Effector memory CD4-positive, alpha-beta T cell (primary cell): ENCODE measurements around the gene NID2.

Source experiments
- DNase-seq, 3 donors: peaks; one replicate each; pipeline ENCODE4 v3.0.0-alpha.2; 2020
- H3K27ac ChIP-seq: 2 replicates; pipeline ENCODE4 v1.7.0; 2013; ENCODE audit warnings: mild to moderate bottlenecking, low read length, moderate library complexity; ENCODE audit not compliant: insufficient read depth, poor library complexity, severe bottlenecking
- H3K27me3 ChIP-seq: replicated peaks from 2 replicates; pipeline ENCODE4 v1.7.0; 2013; ENCODE audit warnings: mild to moderate bottlenecking, low read length; ENCODE audit not compliant: insufficient read depth, control insufficient read depth, poor library complexity, severe bottlenecking
- H3K36me3 ChIP-seq: 2 replicates; pipeline ENCODE4 v1.7.0; 2013; ENCODE audit warnings: mild to moderate bottlenecking, low read length, moderate library complexity; ENCODE audit not compliant: control insufficient read depth, insufficient read depth
- H3K4me1 ChIP-seq: 2 replicates; pipeline ENCODE4 v1.7.0; 2013; ENCODE audit warnings: low read length, mild to moderate bottlenecking; ENCODE audit not compliant: control insufficient read depth, insufficient read depth, poor library complexity, severe bottlenecking
- H3K4me3 ChIP-seq: 2 replicates; pipeline ENCODE4 v1.7.0; 2013; ENCODE audit warnings: low read length, low read depth, mild to moderate bottlenecking; ENCODE audit not compliant: insufficient read depth, poor library complexity, severe bottlenecking
- H3K9me3 ChIP-seq: 2 replicates; pipeline ENCODE4 v1.7.0; 2013; ENCODE audit warnings: mild to moderate bottlenecking, low read length, moderate library complexity; ENCODE audit not compliant: control insufficient read depth

NID2 gene

DNA sequence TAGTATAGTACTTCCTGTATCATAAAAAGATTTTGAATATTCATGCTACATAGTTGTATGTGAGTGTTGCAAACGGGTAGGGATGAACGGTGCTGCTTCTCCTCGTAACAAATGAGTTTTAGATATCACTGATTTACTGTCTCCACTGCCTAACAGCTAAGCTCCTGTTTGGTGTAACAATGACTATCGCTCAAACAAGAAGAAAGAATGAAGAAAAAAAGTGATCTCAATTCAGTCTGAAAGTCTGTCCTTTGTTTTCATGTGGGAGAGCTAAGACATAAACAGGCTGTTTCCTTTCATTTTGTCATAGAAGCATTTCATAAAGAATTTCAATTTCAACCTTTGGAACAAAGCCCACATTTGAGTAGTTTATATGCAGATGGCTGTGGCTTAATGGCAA lies 105.6 kb downstream of the NID2 start:
- peaks cover 22% of the 10 kb centered on the region for H3K36me3 ChIP-seq
- H3K4me3 ChIP-seq, result no peak overlapping the region
- H3K27me3 ChIP-seq, result no peaks in the 10 kb centered on the region
- no peak for DNase-seq
- H3K9me3 ChIP-seq, result no peaks in the 10 kb centered on the region
- no peak overlapping the region for H3K27ac ChIP-seq
- H3K4me1 ChIP-seq, result no peaks in the 10 kb centered on the region

DNA sequence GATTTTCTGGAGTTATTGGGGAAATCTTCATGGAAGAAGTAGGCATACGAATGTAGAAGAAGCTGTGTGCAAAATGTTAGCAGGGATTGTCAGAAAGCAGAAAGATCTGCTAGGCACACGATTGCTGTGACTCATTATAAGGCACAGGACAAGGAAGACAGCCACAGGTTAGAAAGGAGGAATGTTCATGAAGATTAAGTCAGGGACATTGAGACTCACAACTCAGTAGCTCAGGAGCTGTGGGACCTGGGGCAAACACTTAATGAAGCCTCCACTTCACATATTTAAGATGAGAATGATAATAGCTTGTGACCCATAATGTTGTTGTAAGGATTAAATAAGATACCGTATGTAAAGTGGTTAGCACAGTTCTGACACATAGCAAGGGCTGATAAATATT lies 106.1 kb downstream of the NID2 start:
- DNase-seq, result no peak
- Histone ChIP-seq H3K36me3 (peaks cover 24% of the 10 kb centered on the region), H3K27ac (no peak overlapping the region), H3K9me3 (no peaks in the 10 kb centered on the region), H3K4me1 (no peaks in the 10 kb centered on the region), H3K27me3 (no peaks in the 10 kb centered on the region), H3K4me3 (no peak overlapping the region)

DNA sequence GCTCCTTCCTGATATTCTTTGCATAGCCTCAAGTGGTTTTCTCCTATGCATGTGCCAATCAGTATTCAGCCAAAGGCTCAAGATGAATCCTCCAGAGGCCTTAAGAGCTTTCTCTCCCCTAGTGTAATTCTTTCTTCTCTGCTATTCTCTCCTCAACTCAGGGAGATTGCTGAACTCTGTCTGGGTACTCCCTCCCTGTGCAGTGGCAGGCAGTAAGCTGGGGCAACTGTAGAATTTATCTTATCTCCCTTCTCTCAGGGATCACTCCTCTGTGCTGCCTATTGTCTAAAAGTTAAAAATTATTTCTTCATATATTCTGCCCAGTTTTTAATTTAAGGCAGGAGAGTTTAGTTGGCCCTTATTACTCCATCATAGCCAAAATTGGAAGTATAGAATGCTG lies 108.0 kb downstream of the NID2 start:
- Histone ChIP-seq H3K9me3 (no peaks in the 10 kb centered on the region), H3K4me3 (no peak overlapping the region), H3K36me3 (peaks cover 39% of the 10 kb centered on the region), H3K27me3 (no peaks in the 10 kb centered on the region), H3K27ac (no peak overlapping the region), H3K4me1 (no peaks in the 10 kb centered on the region)
- DNase-seq, result no peak

DNA sequence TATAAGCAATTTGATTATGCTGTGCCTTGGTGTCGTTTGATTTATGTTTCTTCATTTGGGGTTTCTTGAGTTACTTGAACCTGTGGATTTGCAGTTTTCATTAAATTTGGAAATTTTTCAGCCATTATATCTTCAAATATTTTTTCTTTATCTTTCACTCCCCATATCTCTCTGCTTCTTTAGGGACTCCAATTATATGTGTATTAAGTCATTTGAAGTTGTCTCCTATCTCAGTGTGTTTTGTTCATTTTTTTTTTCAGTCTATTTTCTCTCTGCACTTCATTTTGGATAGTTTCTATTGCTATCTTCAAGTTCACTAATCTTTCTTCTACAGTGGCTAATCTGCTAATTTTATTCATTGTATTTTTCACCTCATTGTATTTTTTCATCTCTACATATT lies 108.9 kb downstream of the NID2 start:
- Histone ChIP-seq H3K4me3 (no peak overlapping the region), H3K36me3 (peaks cover 45% of the 10 kb centered on the region), H3K27me3 (no peaks in the 10 kb centered on the region), H3K4me1 (no peaks in the 10 kb centered on the region), H3K9me3 (no peaks in the 10 kb centered on the region), H3K27ac (no peak overlapping the region)
- no peak for DNase-seq

DNA sequence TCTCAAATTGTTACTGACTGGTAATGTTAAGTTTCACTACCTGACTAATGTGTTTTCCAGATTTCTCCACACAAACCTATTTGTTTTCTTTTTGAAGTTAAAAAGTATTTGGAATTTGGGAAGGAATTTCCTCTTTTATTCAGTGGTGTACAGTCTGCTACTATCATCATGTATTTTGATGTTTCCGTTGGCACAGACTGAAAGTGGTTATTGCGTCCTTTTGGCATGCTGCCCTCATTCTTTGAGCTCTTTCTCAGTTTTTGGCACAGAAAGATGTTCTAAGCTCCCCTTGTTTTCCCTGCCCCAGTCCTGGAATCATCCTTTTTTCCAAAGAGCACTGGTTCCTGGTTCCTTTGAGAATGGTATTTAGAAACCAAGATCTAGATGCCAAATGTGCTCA lies 110.9 kb downstream of the NID2 start:
- DNase-seq, result no peak
- Histone ChIP-seq H3K36me3 (peaks cover 63% of the 10 kb centered on the region), H3K27me3 (no peaks in the 10 kb centered on the region), H3K4me1 (no peaks in the 10 kb centered on the region), H3K4me3 (no peak overlapping the region), H3K9me3 (no peaks in the 10 kb centered on the region), H3K27ac (no peak overlapping the region)
